GM23338 (cell line): Measurements from ENCODE around the gene RTKN. TPM values are rescaled to one million over a fixed set of nuclear protein-coding genes. Genes with fewer than 3 reads are reported as not detected.

Experiments used
- ATAC-seq: fragments of 200-7000 bp; cut with Tn5 transposase; 3 replicates; pipeline ENCODE4 v1.9.1; 2020
- DNase-seq: peaks from one replicate; pipeline ENCODE4 v3.0.0-alpha.2; 2015; ENCODE audit warnings: low spot score
- H2AFZ ChIP-seq: fragments of 200-600 bp; sonication (generic); 2 replicates; pipeline ENCODE4 v1.8.0; 2016; ENCODE audit warnings: antibody characterized with exemption, mild to moderate bottlenecking, moderate library complexity
- H3F3A ChIP-seq: fragments of 200-600 bp; sonication (generic); replicated peaks from 2 replicates; pipeline ENCODE4 v1.8.0; 2017; ENCODE audit warnings: antibody characterized with exemption, mixed run types, low read depth
- H3K27ac ChIP-seq: fragments of 200-600 bp; sonication (generic); 2 replicates; pipeline ENCODE4 v1.6.1; 2016; ENCODE audit warnings: low read depth
- H3K27me3 ChIP-seq: fragments of 200-600 bp; sonication (generic); 2 replicates; pipeline ENCODE4 v1.8.0; 2016; ENCODE audit warnings: mild to moderate bottlenecking, mixed run types, moderate library complexity; ENCODE audit not compliant: insufficient read depth
- H3K36me3 ChIP-seq: fragments of 200-600 bp; sonication (generic); 2 replicates; pipeline ENCODE4 v1.8.0; 2016; ENCODE audit warnings: mild to moderate bottlenecking; ENCODE audit not compliant: insufficient read depth
- H3K4me1 ChIP-seq: fragments of 200-600 bp; sonication (generic); 2 replicates; pipeline ENCODE4 v1.8.0; 2016; ENCODE audit warnings: mild to moderate bottlenecking, moderate library complexity; ENCODE audit not compliant: insufficient read depth
- H3K4me2 ChIP-seq: fragments of 200-600 bp; sonication (generic); 2 replicates; pipeline ENCODE4 v1.7.1; 2017; ENCODE audit warnings: mixed run types
- H3K4me3 ChIP-seq: fragments of 200-600 bp; sonication (generic); 2 replicates; pipeline ENCODE4 v1.6.1; 2016; ENCODE audit warnings: mixed run types
- H3K79me2 ChIP-seq: fragments of 200-600 bp; sonication (generic); replicated peaks from 2 replicates; pipeline ENCODE4 v1.8.0; 2017; ENCODE audit warnings: mild to moderate bottlenecking; ENCODE audit not compliant: insufficient read depth
- H3K9me2 ChIP-seq: fragments of 200-600 bp; sonication (generic); 2 replicates; pipeline ENCODE4 v1.8.0; 2017; ENCODE audit not compliant: insufficient read depth
- H4K20me1 ChIP-seq: fragments of 200-600 bp; sonication (generic); replicated peaks from 2 replicates; pipeline ENCODE4 v1.8.0; 2017; ENCODE audit warnings: mild to moderate bottlenecking; ENCODE audit not compliant: insufficient read depth
- H3K27ac Mint-ChIP-seq: 2 replicates; pipeline ENCODE4 v1.8.0; 2020; ENCODE audit warnings: inconsistent platforms, mild to moderate bottlenecking, moderate library complexity, mixed read lengths
- H3K27me3 Mint-ChIP-seq: 3 replicates; pipeline ENCODE4 v1.8.0; 2022; ENCODE audit warnings: low read depth, mild to moderate bottlenecking, moderate library complexity, mixed read lengths, inconsistent platforms; ENCODE audit not compliant: insufficient read depth, poor library complexity
- H3K36me3 Mint-ChIP-seq: 3 replicates; pipeline ENCODE4 v1.8.0; 2021; ENCODE audit warnings: low read depth, mild to moderate bottlenecking, inconsistent platforms, moderate library complexity, mixed read lengths
- H3K4me1 Mint-ChIP-seq: 3 replicates; pipeline ENCODE4 v1.8.0; 2020; ENCODE audit warnings: mild to moderate bottlenecking, inconsistent platforms, mixed read lengths
- H3K4me3 Mint-ChIP-seq: 3 replicates; pipeline ENCODE4 v1.8.0; 2021; ENCODE audit warnings: moderate library complexity, mild to moderate bottlenecking, inconsistent platforms, mixed read lengths
- H3K9me3 Mint-ChIP-seq: 3 replicates; pipeline ENCODE4 v1.8.0; 2020; ENCODE audit warnings: moderate library complexity, mild to moderate bottlenecking, inconsistent platforms, mixed read lengths
- CREB1 ChIP-seq: fragments of 250-450 bp; sonication (Bioruptor Pico); IDR thresholded peaks from 2 replicates; pipeline ENCODE4 v1.5.0; 2020; ENCODE audit warnings: low read depth, mild to moderate bottlenecking, moderate library complexity
- CTCF ChIP-seq, 2 experiments: fragments of 200-600 bp in 1 of 2; sonication (generic) in 1 of 2; conservative IDR thresholded peaks; 2 replicates each; pipeline versions ENCODE4 v1.5.1 to v1.6.1; 2016 to 2017; ENCODE audit warnings: antibody characterized with exemption in 2 of 2, low read depth in 2 of 2, mild to moderate bottlenecking in 2 of 2, moderate library complexity in 1 of 2
- EZH2 ChIP-seq: fragments of 200-600 bp; sonication (generic); IDR thresholded peaks from one replicate; pipeline ENCODE4 v1.8.0; 2017; ENCODE audit warnings: antibody characterized with exemption, mild to moderate bottlenecking, low read depth; ENCODE audit not compliant: unreplicated experiment
- EZH2phosphoT487 ChIP-seq: fragments of 200-600 bp; sonication (generic); IDR thresholded peaks from one replicate; pipeline ENCODE4 v1.8.1; 2018; ENCODE audit warnings: antibody characterized with exemption; ENCODE audit not compliant: unreplicated experiment
- JUNB ChIP-seq: IDR thresholded peaks from one replicate; pipeline ENCODE4 v1.6.1; 2016; ENCODE audit warnings: antibody characterized with exemption; ENCODE audit not compliant: unreplicated experiment
- NANOG ChIP-seq: IDR thresholded peaks from 2 replicates; pipeline ENCODE4 v1.6.1; 2016; ENCODE audit warnings: antibody characterized with exemption, borderline replicate concordance
- POLR2AphosphoS5 ChIP-seq: IDR thresholded peaks from 2 replicates; pipeline ENCODE4 v1.6.1; 2016; ENCODE audit warnings: antibody characterized with exemption, low read depth
- REST ChIP-seq: IDR thresholded peaks from one replicate; pipeline ENCODE4 v1.6.1; 2018; ENCODE audit warnings: antibody characterized with exemption; ENCODE audit not compliant: unreplicated experiment
- STAT1 ChIP-seq: IDR thresholded peaks from one replicate; pipeline ENCODE4 v1.6.1; 2016; ENCODE audit warnings: antibody characterized with exemption; ENCODE audit not compliant: unreplicated experiment
- ZNF114 ChIP-seq: fragments of 250-450 bp; sonication (Bioruptor Pico); IDR thresholded peaks from 2 replicates; pipeline ENCODE4 v1.5.0; 2020; ENCODE audit warnings: mild to moderate bottlenecking, moderate library complexity
- ZNF331 ChIP-seq: fragments of 250-450 bp; sonication (Bioruptor Pico); IDR thresholded peaks from 2 replicates; pipeline ENCODE4 v1.5.0; 2020; ENCODE audit warnings: low read depth, mild to moderate bottlenecking, moderate library complexity
- polyA plus RNA-seq: library from polyadenylated mRNA; unstranded; fragments of >200 nt; fragmentation: Nextera tagmentation; extraction: Ambion mirVana; gene quantifications from 2 replicates; pipeline ENCODE4 v1.2.1, GENCODE V29; 2016
- total RNA-seq: library from RNA; depleted of rRNA; stranded (reverse); fragments of >200 nt; shearing (Covaris generic); gene quantifications from 2 replicates; pipeline ENCODE4 v1.2.3, GENCODE V29; 2014
- TF ChIP-seq, protein P1 (sequence below): IDR thresholded peaks from 2 replicates; pipeline ENCODE4 v1.6.1; 2016; ENCODE audit warnings: antibody characterized with exemption
- TF ChIP-seq, protein P2 (sequence below): fragments of 250-450 bp; sonication (Bioruptor Pico); IDR thresholded peaks from 2 replicates; pipeline ENCODE4 v1.5.0; 2020; ENCODE audit warnings: mild to moderate bottlenecking, moderate library complexity

Gene RTKN
- total and polyA plus RNA-seq, 2 experiments from 2014 or later, result 24.5 to 50.0 TPM

DNA sequence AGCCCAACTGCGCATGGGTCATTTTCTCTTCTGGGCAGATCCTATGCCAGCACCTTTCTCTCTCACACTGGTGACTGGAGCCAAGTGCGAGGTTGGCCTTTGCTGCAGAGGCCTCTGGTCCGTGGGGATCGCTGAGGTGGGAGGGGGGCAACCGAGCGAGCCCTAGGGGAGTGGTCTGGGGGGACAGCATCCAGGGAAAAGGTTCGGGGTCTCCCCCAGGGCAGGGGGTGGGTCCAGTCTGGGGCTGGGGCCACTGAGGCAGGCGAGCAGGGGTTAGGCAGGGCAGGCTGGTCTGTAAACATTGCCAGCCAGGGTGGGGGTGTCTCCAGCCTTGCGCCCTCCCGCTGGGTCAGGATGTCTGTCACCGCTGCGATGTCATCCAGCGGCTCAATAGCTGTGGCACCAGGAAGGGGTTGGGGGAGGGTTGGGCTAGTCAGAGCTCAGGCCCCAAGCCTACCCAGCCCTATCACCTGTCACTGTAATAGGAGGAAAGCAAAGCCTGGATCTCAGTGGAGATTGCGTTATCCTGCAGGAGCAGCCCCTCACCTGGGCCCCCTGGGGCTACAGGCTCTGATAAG is 15.5 kb downstream of the RTKN start:
- DNase-seq, result no peak

More for the DNA sequence above, 15.5 kb downstream of the RTKN start:
- no peaks in the 10 kb centered on the region for H3K9me3 Mint-ChIP-seq
- H3K4me1 ChIP-seq, result no peaks in the 10 kb centered on the region
- H2AFZ ChIP-seq, result no peak overlapping the region
- H3F3A ChIP-seq, result peaks cover 10% of the 10 kb centered on the region; the same call in 1 of the 2 replicates
- no peaks in the 10 kb centered on the region for H3K79me2 ChIP-seq
- H4K20me1 ChIP-seq, result peaks cover 5% of the 10 kb centered on the region; the same call in 1 of the 2 replicates
- TF ChIP-seq JUNB (no peak), POLR2AphosphoS5 (no peak; the same call in 1 of the 2 replicates), NANOG (no peak), STAT1 (no peak), REST (no peak), CTCF (conservative IDR thresholded peaks at IDR 0.05; ENCODE audit: low read depth in 2 of 2) (no peak), EZH2phosphoT487 (no peak), ZNF331 (no peak), ZNF114 (CRISPR knock-in tag) (no peak), EZH2 (no peak), CREB1 (CRISPR knock-in tag) (no peak)
- TF ChIP-seq, protein P1, sequence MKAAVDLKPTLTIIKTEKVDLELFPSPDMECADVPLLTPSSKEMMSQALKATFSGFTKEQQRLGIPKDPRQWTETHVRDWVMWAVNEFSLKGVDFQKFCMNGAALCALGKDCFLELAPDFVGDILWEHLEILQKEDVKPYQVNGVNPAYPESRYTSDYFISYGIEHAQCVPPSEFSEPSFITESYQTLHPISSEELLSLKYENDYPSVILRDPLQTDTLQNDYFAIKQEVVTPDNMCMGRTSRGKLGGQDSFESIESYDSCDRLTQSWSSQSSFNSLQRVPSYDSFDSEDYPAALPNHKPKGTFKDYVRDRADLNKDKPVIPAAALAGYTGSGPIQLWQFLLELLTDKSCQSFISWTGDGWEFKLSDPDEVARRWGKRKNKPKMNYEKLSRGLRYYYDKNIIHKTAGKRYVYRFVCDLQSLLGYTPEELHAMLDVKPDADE, result no peak
- TF ChIP-seq, protein P2, sequence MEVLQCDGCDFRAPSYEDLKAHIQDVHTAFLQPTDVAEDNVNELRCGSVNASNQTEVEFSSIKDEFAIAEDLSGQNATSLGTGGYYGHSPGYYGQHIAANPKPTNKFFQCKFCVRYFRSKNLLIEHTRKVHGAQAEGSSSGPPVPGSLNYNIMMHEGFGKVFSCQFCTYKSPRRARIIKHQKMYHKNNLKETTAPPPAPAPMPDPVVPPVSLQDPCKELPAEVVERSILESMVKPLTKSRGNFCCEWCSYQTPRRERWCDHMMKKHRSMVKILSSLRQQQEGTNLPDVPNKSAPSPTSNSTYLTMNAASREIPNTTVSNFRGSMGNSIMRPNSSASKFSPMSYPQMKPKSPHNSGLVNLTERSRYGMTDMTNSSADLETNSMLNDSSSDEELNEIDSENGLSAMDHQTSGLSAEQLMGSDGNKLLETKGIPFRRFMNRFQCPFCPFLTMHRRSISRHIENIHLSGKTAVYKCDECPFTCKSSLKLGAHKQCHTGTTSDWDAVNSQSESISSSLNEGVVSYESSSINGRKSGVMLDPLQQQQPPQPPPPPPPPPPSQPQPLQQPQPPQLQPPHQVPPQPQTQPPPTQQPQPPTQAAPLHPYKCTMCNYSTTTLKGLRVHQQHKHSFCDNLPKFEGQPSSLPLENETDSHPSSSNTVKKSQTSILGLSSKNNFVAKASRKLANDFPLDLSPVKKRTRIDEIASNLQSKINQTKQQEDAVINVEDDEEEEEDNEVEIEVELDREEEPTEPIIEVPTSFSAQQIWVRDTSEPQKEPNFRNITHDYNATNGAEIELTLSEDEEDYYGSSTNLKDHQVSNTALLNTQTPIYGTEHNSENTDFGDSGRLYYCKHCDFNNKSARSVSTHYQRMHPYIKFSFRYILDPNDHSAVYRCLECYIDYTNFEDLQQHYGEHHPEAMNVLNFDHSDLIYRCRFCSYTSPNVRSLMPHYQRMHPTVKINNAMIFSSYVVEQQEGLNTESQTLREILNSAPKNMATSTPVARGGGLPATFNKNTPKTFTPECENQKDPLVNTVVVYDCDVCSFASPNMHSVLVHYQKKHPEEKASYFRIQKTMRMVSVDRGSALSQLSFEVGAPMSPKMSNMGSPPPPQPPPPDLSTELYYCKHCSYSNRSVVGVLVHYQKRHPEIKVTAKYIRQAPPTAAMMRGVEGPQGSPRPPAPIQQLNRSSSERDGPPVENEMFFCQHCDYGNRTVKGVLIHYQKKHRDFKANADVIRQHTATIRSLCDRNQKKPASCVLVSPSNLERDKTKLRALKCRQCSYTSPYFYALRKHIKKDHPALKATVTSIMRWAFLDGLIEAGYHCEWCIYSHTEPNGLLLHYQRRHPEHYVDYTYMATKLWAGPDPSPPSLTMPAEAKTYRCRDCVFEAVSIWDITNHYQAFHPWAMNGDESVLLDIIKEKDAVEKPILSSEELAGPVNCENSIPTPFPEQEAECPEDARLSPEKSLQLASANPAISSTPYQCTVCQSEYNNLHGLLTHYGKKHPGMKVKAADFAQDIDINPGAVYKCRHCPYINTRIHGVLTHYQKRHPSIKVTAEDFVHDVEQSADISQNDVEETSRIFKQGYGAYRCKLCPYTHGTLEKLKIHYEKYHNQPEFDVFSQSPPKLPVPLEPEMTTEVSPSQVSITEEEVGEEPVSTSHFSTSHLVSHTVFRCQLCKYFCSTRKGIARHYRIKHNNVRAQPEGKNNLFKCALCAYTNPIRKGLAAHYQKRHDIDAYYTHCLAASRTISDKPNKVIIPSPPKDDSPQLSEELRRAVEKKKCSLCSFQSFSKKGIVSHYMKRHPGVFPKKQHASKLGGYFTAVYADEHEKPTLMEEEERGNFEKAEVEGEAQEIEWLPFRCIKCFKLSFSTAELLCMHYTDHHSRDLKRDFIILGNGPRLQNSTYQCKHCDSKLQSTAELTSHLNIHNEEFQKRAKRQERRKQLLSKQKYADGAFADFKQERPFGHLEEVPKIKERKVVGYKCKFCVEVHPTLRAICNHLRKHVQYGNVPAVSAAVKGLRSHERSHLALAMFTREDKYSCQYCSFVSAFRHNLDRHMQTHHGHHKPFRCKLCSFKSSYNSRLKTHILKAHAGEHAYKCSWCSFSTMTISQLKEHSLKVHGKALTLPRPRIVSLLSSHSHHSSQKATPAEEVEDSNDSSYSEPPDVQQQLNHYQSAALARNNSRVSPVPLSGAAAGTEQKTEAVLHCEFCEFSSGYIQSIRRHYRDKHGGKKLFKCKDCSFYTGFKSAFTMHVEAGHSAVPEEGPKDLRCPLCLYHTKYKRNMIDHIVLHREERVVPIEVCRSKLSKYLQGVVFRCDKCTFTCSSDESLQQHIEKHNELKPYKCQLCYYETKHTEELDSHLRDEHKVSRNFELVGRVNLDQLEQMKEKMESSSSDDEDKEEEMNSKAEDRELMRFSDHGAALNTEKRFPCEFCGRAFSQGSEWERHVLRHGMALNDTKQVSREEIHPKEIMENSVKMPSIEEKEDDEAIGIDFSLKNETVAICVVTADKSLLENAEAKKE (CRISPR knock-in tag), result no peak
- H3K4me2 ChIP-seq, result no peak overlapping the region
- H3K4me1 Mint-ChIP-seq, result peaks cover 7% of the 10 kb centered on the region; the same call in 2 of the 3 replicates
- peaks cover 8% of the 10 kb centered on the region; the same call in 1 of the 2 replicates for H3K36me3 ChIP-seq
- peaks cover 59% of the 10 kb centered on the region for H3K36me3 Mint-ChIP-seq
- H3K27ac ChIP-seq, result no peak overlapping the region
- H3K4me3 Mint-ChIP-seq, result no peak overlapping the region
- H3K27me3 Mint-ChIP-seq, result peaks cover 32% of the 10 kb centered on the region
- no peaks in the 10 kb centered on the region for H3K9me2 ChIP-seq
- ATAC-seq, result no peak
- peaks cover 8% of the 10 kb centered on the region for H3K27me3 ChIP-seq
- no peak overlapping the region for H3K27ac Mint-ChIP-seq
- H3K4me3 ChIP-seq, result no peak overlapping the region
